Panc1 (cell line): Measurements from ENCODE around the gene CBL.

Experiments
- POLR2AphosphoS5 ChIP-seq: IDR thresholded peaks from 2 replicates; pipeline ENCODE4 v1.6.1; 2012; ENCODE audit warnings: mild to moderate bottlenecking, low read depth, low read length, moderate library complexity
- TCF7L2 ChIP-seq: IDR thresholded peaks from 2 replicates; pipeline ENCODE4 v1.6.1; 2011; ENCODE audit warnings: mild to moderate bottlenecking, low read depth, low read length, inconsistent platforms
- TF ChIP-seq, protein P1 (sequence below): fragments of 450-650 bp; IDR thresholded peaks from 2 replicates; pipeline ENCODE4 v1.5.1; 2017; ENCODE audit warnings: mild to moderate bottlenecking
- TF ChIP-seq, protein P2 (sequence below), 2 experiments: IDR thresholded peaks; 2 replicates each; pipeline ENCODE4 v1.6.1; 2011 to 2012; ENCODE audit warnings: low read depth in 2 of 2, control low read depth in 1 of 2, low read length in 1 of 2, mild to moderate bottlenecking in 1 of 2, moderate library complexity in 1 of 2; ENCODE audit not compliant: insufficient read depth in 1 of 2

DNA sequence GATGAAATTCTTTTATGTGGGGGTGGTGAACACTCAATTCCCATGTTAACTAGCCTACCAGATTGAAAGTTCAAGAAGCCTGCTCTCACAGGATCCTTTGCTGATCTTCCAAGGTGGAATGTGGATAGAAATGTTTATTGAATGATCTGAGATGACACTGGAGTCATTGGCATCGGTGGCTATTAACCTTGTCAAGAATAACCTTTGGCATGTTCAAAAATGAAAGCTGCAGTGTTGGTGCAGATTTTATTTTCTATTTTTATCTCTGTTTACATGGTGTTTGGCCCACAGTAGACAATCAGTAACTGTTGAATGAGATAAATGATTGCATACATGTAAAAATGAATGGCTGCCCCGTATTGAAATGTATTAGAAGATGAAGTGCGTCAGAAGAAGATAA, 91.8 kb downstream of the CBL start:
- TF ChIP-seq, protein P1, sequence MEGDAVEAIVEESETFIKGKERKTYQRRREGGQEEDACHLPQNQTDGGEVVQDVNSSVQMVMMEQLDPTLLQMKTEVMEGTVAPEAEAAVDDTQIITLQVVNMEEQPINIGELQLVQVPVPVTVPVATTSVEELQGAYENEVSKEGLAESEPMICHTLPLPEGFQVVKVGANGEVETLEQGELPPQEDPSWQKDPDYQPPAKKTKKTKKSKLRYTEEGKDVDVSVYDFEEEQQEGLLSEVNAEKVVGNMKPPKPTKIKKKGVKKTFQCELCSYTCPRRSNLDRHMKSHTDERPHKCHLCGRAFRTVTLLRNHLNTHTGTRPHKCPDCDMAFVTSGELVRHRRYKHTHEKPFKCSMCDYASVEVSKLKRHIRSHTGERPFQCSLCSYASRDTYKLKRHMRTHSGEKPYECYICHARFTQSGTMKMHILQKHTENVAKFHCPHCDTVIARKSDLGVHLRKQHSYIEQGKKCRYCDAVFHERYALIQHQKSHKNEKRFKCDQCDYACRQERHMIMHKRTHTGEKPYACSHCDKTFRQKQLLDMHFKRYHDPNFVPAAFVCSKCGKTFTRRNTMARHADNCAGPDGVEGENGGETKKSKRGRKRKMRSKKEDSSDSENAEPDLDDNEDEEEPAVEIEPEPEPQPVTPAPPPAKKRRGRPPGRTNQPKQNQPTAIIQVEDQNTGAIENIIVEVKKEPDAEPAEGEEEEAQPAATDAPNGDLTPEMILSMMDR = no peak
- TF ChIP-seq POLR2AphosphoS5 (no peak), TCF7L2 (no peak)
- TF ChIP-seq, protein P2, sequence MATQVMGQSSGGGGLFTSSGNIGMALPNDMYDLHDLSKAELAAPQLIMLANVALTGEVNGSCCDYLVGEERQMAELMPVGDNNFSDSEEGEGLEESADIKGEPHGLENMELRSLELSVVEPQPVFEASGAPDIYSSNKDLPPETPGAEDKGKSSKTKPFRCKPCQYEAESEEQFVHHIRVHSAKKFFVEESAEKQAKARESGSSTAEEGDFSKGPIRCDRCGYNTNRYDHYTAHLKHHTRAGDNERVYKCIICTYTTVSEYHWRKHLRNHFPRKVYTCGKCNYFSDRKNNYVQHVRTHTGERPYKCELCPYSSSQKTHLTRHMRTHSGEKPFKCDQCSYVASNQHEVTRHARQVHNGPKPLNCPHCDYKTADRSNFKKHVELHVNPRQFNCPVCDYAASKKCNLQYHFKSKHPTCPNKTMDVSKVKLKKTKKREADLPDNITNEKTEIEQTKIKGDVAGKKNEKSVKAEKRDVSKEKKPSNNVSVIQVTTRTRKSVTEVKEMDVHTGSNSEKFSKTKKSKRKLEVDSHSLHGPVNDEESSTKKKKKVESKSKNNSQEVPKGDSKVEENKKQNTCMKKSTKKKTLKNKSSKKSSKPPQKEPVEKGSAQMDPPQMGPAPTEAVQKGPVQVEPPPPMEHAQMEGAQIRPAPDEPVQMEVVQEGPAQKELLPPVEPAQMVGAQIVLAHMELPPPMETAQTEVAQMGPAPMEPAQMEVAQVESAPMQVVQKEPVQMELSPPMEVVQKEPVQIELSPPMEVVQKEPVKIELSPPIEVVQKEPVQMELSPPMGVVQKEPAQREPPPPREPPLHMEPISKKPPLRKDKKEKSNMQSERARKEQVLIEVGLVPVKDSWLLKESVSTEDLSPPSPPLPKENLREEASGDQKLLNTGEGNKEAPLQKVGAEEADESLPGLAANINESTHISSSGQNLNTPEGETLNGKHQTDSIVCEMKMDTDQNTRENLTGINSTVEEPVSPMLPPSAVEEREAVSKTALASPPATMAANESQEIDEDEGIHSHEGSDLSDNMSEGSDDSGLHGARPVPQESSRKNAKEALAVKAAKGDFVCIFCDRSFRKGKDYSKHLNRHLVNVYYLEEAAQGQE (IDR thresholded peaks at IDR 0.05; ENCODE audit: insufficient read depth in 1 of 2, low read depth in 2 of 2, low read length in 1 of 2) = no peak
